ENCODE measurements around the gene ELOVL2.

Gene ELOVL2

GRCh38 chr6:11011787-11012234 is 32.3 kb downstream of the ELOVL2 start:
- H3K9ac ChIP-seq (ENCODE audit: low read length): no peak overlapping the region
- no peak overlapping the region for H3K4me2 ChIP-seq (ENCODE audit: low read depth, low read length, poor library complexity, severe bottlenecking)

DNA sequence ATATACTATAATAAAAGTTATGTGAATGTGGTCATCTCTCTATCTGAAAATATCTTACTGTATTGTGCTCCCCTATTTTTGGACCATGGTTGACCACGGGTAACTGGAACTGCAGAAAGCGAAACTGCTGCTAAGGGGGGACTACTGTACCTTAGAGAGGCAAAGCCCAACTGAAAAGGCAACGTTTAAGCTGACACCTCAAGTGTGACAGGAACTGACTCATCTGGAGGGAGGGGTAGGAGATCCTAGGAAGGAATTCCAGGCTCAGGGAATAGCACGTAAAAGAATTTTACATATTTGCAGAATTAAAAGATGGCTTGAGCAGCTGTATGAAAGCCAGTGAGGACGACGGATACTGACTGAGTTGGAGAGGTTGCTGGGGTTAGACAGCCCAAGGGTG is 34.8 kb downstream of the ELOVL2 start:
- H3K4me3 ChIP-seq (ENCODE audit: insufficient read depth, low read length, poor library complexity, severe bottlenecking): no peak overlapping the region
- H3K4me2 ChIP-seq (ENCODE audit: low read depth, low read length, poor library complexity, severe bottlenecking): no peak overlapping the region
- H3K9ac ChIP-seq (ENCODE audit: low read length): no peak overlapping the region
- no peaks in the 10 kb centered on the region for H3K9me3 ChIP-seq (ENCODE audit: insufficient read depth, low read length)
- no peaks in the 10 kb centered on the region for H3K27me3 ChIP-seq (ENCODE audit: low read length)
- H4K20me1 ChIP-seq (ENCODE audit: low read depth, low read length): no peaks in the 10 kb centered on the region
- H3K9me2 ChIP-seq (replicated peaks; ENCODE audit: insufficient read depth, low read length): no peaks in the 10 kb centered on the region
- no peaks in the 10 kb centered on the region for H3K36me3 ChIP-seq (ENCODE audit: low read length)
- no peak overlapping the region for H3K27ac ChIP-seq (ENCODE audit: low read depth, low read length)
- H3K79me2 ChIP-seq (ENCODE audit: insufficient read depth, low read length): no peaks in the 10 kb centered on the region
- no peak overlapping the region for H2AFZ ChIP-seq (ENCODE audit: low read depth, low read length, severe bottlenecking)
- no peaks in the 10 kb centered on the region for H3F3A ChIP-seq (ENCODE audit: insufficient read depth)
- TF ChIP-seq, protein P1, sequence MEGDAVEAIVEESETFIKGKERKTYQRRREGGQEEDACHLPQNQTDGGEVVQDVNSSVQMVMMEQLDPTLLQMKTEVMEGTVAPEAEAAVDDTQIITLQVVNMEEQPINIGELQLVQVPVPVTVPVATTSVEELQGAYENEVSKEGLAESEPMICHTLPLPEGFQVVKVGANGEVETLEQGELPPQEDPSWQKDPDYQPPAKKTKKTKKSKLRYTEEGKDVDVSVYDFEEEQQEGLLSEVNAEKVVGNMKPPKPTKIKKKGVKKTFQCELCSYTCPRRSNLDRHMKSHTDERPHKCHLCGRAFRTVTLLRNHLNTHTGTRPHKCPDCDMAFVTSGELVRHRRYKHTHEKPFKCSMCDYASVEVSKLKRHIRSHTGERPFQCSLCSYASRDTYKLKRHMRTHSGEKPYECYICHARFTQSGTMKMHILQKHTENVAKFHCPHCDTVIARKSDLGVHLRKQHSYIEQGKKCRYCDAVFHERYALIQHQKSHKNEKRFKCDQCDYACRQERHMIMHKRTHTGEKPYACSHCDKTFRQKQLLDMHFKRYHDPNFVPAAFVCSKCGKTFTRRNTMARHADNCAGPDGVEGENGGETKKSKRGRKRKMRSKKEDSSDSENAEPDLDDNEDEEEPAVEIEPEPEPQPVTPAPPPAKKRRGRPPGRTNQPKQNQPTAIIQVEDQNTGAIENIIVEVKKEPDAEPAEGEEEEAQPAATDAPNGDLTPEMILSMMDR (IDR thresholded peaks at IDR 0.05; ENCODE audit: insufficient read depth, low read length, poor library complexity, severe bottlenecking): no peak
- no peak for TF ChIP-seq EZH2phosphoT487 (conservative IDR thresholded peaks at IDR 0.05; ENCODE audit: low read length)

More at GRCh38 chr6:11011787-11012234, 32.3 kb downstream of the ELOVL2 start:
- Histone ChIP-seq H3F3A (ENCODE audit: insufficient read depth) (no peaks in the 10 kb centered on the region), H3K27ac (ENCODE audit: low read depth, low read length) (no peak overlapping the region), H3K36me3 (ENCODE audit: low read length) (no peaks in the 10 kb centered on the region), H4K20me1 (ENCODE audit: low read depth, low read length) (no peaks in the 10 kb centered on the region), H3K9me3 (ENCODE audit: insufficient read depth, low read length) (no peaks in the 10 kb centered on the region), H3K4me3 (ENCODE audit: insufficient read depth, low read length, poor library complexity, severe bottlenecking) (no peak overlapping the region), H2AFZ (ENCODE audit: low read depth, low read length, severe bottlenecking) (no peak overlapping the region), H3K27me3 (ENCODE audit: low read length) (no peaks in the 10 kb centered on the region), H3K9me2 (replicated peaks; ENCODE audit: insufficient read depth, low read length) (no peaks in the 10 kb centered on the region), H3K79me2 (ENCODE audit: insufficient read depth, low read length) (no peaks in the 10 kb centered on the region)
- TF ChIP-seq, protein P1 (IDR thresholded peaks at IDR 0.05; ENCODE audit: insufficient read depth, low read length, poor library complexity, severe bottlenecking): no peak
- no peak for TF ChIP-seq EZH2phosphoT487 (conservative IDR thresholded peaks at IDR 0.05; ENCODE audit: low read length)

GRCh38 chr6:11008821-11009220 is 35.3 kb downstream of the ELOVL2 start:
- Histone ChIP-seq H4K20me1 (ENCODE audit: low read depth, low read length) (no peaks in the 10 kb centered on the region), H3K4me2 (ENCODE audit: low read depth, low read length, poor library complexity, severe bottlenecking) (no peak overlapping the region), H2AFZ (ENCODE audit: low read depth, low read length, severe bottlenecking) (no peak overlapping the region), H3K4me3 (ENCODE audit: insufficient read depth, low read length, poor library complexity, severe bottlenecking) (no peak overlapping the region), H3F3A (ENCODE audit: insufficient read depth) (no peaks in the 10 kb centered on the region), H3K36me3 (ENCODE audit: low read length) (no peaks in the 10 kb centered on the region), H3K27me3 (ENCODE audit: low read length) (no peaks in the 10 kb centered on the region), H3K79me2 (ENCODE audit: insufficient read depth, low read length) (no peaks in the 10 kb centered on the region), H3K9me3 (ENCODE audit: insufficient read depth, low read length) (no peaks in the 10 kb centered on the region), H3K9me2 (replicated peaks; ENCODE audit: insufficient read depth, low read length) (no peaks in the 10 kb centered on the region), H3K27ac (ENCODE audit: low read depth, low read length) (no peak overlapping the region), H3K9ac (ENCODE audit: low read length) (no peak overlapping the region)
- TF ChIP-seq EZH2phosphoT487 (conservative IDR thresholded peaks at IDR 0.05; ENCODE audit: low read length): no peak
- TF ChIP-seq, protein P1 (IDR thresholded peaks at IDR 0.05; ENCODE audit: insufficient read depth, low read length, poor library complexity, severe bottlenecking): no peak

Data from SU-DHL-6 (cell line).